Skin epidermis (tissue), 12 donors: Measurements from ENCODE around the gene ID1.

Experiments used
- H3K27ac ChIP-seq, 21 experiments: fragments of 200-600 bp; sonication (generic) in 11 of 21; one replicate each; pipeline ENCODE4 v1.5.0; 2020; ENCODE audit warnings: mild to moderate bottlenecking in 3 of 21, inconsistent platforms in 2 of 21, moderate library complexity in 2 of 21
- H3K4me3 ChIP-seq, 7 experiments: fragments of 200-600 bp; sonication (generic) in 2 of 7; one replicate each; pipeline ENCODE4 v1.5.0; 2020; ENCODE audit warnings: inconsistent platforms in 2 of 7, mild to moderate bottlenecking in 2 of 7, moderate library complexity in 1 of 7

ID1 gene, protein sequence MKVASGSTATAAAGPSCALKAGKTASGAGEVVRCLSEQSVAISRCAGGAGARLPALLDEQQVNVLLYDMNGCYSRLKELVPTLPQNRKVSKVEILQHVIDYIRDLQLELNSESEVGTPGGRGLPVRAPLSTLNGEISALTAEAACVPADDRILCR

GRCh38 chr20:31605031-31605901, at the start of gene ID1:
ID1 (plus strand) TSS chr20:31605289; CDS start chr20:31605388, 99 bp downstream.
- Histone ChIP-seq H3K27ac (peak within 1 kb of the TSS; percentile 48 to 95 (median 87)), H3K4me3 (peak within 1 kb of the TSS; percentile 60 to 83 (median 71))

- Histone ChIP-seq H3K4me3 (no peak overlapping the region), H3K27ac (peak overlapping the region in 8 of 21 experiments; percentile 21 to 80 (median 73))
Observed at GRCh38 chr20:31559704-31560093, 45.4 kb upstream of the ID1 start.

- H3K4me3 ChIP-seq = no peak overlapping the region
- peak overlapping the region in 18 of 21 experiments; percentile 20 to 80 (median 64) for H3K27ac ChIP-seq
Observed at GRCh38 chr20:31560094-31560745, 44.9 kb upstream of the ID1 start.

DNA sequence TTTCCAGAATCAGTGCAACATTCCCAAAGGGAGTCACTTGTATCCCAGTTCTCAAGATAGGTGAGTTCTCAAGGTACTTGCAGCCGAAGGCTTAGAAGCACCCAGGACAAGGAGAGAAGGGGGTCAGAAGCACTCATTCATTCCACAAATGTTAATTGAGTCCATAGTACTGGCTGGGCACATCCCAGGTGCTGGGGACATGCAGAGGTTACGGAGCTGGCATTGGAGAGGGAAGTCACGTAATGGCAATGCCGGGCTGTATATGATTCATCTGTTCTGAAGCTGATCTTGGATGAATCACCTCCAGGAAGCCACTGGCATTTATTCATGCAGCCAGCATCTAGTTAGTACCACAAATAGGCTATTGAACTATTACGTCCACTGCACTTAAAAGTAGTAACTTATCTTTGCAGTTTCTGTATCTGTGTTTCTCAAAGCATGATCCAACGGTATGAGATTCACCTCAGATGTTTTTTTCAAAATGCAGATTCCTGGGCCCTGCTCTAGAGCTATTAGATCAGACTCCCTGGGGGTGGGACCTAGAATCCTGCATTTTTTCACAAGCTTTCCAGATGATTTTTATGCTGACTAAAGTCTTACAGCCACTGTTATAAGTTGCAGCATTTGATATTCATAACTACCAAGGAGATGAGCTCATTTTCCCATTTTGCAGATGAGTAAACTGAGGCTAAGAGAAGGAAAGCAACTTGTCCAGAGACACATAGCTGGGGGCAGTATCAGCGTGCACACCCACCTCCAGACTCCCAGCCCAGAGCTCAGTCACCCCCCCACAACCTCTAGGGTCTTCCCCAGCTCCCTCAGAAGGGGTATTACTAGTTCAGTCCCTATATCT, 44.1 kb upstream of the ID1 start:
- H3K4me3 ChIP-seq = no peak overlapping the region

DNA sequence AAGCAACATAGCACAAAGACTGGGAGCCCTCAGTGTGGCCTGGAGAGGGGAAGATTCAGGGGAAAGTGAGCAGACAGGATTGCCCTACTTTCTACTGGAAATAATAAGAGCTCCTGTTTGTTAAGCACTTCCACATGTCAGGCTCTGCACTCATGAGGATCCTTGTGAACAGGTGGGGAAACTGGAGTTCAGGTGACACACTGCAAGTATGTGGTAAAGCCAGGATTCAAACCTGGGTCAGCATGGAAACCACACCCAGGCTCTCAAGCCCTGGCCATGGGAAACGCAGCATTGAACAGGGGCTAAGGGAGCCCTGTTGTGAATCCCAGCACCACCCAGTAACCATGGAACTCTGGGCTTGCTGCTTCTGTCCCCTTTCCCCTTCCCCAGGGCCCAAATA, 42.8 kb upstream of the ID1 start:
- Histone ChIP-seq H3K27ac (peak overlapping the region in 7 of 21 experiments; percentile 0 to 80 (median 21)), H3K4me3 (no peak overlapping the region)

More for the DNA sequence above, 44.1 kb upstream of the ID1 start:
- H3K27ac ChIP-seq = peak overlapping the region in 19 of 21 experiments; percentile 1 to 80 (median 64)

DNA sequence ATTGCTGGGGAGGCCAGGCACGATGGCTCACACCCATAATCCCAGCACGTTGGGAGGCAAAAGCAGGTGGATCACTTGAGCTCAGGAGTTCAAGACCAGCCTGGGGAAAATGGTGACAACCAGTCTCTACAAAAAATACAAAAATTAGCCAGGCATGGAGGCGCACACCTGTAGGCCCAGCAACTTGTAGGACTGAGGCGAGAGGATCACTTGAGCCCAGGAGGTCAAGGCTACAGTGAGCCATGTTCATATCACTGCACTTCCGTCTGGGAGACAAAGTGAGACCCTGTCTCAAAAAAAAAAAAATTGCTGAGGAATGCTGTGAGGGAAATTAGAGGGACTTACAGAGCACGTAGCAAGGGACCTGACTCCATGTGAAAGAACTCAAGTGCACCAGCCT, 40.8 kb upstream of the ID1 start:
- no peak overlapping the region for H3K4me3 ChIP-seq
- H3K27ac ChIP-seq = no peak overlapping the region

DNA sequence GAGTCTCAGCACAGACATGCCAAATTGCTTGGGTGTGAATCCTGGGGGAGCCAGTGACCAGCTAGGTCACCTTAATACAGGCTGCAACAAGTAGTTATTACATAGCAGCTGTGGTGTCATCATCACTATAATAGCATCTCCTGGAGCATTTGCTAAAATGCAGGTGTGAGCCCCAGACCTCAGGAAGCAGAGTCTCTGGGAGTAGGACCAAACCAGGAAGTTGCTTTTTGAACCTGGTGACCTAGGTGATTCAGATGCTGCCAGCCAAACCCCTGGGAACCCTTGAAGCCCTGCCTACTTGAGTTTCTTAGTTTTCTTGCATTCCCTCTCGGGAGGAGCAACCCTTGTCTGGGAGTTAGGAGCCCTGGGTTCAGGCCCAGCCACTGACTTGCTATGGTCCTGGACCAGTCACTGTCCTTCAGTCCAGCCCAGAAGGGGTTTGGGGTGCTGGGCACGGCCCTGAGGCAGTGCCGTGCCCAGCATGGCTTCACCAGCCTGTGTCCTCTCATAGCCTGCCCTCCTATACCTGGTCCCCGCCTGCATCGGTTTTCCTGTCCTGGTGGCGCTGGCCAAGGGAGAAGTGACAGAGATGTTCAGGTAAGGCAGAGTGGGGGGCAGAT, 39.3 kb upstream of the ID1 start:
- Histone ChIP-seq H3K27ac (peak overlapping the region in 15 of 21 experiments; percentile 16 to 73 (median 49)), H3K4me3 (no peak overlapping the region)

DNA sequence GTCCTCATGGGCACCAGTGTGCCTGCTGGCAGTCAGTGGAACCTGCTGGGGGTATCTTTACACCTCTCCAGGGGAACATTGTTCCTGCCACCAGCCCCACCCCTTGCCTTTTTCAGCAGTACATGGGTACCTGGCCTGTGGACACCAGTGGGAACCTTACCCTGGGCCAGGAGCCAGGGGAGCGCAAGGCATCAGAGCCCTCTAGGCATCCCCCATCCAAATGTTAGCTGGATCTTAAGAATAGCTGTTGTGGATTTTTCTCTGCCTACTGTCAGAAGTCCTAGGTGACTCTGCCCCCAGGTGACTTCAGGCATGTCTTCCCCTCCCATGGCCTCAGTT, 38.8 kb upstream of the ID1 start:
- Histone ChIP-seq H3K27ac (peak overlapping the region in 15 of 21 experiments; percentile 16 to 73 (median 49)), H3K4me3 (no peak overlapping the region)

GRCh38 chr20:31566658-31567379, 38.3 kb upstream of the ID1 start:
- no peak overlapping the region for H3K4me3 ChIP-seq

GRCh38 chr20:31567380-31567720, 37.7 kb upstream of the ID1 start:
- H3K27ac ChIP-seq = peak overlapping the region in 10 of 21 experiments; percentile 24 to 95 (median 53)
- no peak overlapping the region for H3K4me3 ChIP-seq

More at GRCh38 chr20:31566658-31567379, 38.3 kb upstream of the ID1 start:
- peak overlapping the region in 15 of 21 experiments; percentile 18 to 73 (median 49) for H3K27ac ChIP-seq

GRCh38 chr20:31568041-31568731, 36.9 kb upstream of the ID1 start:
- H3K27ac ChIP-seq = peak overlapping the region in 15 of 21 experiments; percentile 18 to 95 (median 57)
- no peak overlapping the region for H3K4me3 ChIP-seq

DNA sequence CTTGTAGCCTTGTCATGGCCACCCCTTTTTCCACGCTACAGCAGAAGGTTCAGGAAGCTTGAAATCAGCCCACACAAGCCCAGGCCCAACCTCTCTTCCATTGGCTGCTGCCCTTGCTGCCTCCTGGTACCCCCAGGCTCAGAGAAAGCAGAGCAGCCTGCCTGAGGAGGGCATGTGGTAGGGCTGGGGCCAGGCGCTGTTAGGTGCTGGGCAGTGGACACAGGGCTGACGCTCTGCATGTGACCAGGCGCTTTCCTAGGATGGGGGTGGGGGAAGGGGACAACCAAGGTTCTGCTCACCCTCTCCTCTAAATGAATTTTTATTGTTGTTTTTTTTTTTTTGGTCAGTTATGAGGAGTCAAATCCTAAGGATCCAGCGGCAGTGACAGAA, 36.3 kb upstream of the ID1 start:
- Histone ChIP-seq H3K4me3 (no peak overlapping the region), H3K27ac (peak overlapping the region in 18 of 21 experiments; percentile 18 to 95 (median 69))

DNA sequence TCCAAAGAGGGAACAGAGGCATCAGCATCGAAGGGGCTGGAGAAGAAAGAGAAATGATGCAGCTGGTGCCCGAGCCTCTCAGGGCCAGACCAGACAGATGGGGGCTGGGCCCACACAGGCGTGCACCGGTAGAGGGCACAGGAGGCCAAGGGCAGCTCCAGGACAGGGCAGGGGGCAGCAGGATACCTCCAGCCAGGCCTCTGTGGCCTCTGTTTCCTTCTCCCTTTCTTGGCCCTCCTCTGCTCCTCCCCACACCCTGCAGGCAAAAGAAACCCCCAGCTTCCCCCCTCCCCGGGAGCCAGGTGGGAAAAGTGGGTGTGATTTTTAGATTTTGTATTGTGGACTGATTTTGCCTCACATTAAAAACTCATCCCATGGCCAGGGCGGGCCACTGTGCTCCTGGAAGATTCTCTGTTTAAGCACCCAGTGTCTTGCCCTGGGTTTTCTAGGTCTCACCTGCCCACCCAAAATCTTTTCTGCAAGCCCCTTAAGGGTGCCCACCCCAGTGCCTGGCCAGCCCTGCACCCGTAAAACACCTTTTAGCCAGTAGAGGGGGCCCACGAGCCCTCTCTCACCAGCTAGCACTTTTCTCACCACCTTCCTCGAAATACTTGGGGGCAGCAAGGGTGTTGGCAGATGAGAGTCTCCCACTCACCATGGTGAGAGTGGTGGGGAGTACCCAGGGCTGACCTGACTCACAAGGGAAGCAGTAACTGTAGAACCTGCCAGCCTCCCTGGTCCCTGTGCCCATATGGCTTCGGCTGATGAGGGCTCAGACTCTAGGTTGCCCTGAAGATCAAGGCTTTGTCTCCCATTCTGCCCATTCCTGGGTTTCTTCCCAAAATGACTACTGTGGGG, 35.7 kb upstream of the ID1 start:
- Histone ChIP-seq H3K4me3 (no peak overlapping the region), H3K27ac (peak overlapping the region in 19 of 21 experiments; percentile 25 to 95 (median 76))

DNA sequence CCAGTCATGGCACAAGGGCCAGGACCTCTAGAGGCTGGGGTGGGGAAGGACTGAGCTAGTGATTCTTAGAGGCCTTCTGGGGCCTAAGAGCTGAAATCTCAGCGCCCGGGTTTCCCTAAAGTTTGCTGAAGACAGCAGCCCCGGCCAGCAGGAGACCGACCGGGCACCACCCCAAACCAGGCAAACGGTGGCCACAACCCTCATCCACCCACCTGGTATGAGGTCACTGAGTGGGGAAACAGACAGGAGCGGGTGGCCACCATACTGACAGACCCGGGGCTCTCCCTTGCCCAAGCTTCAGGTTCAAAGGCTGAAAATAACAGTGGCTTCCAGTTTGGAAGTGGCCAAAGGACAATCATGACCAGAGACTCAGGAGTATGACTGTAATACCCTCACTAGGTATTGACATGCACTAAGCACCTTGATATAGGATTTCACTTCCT, 35.0 kb upstream of the ID1 start:
- Histone ChIP-seq H3K27ac (peak overlapping the region in 18 of 21 experiments; percentile 5 to 95 (median 80)), H3K4me3 (no peak overlapping the region)

GRCh38 chr20:31570735-31571617, 34.1 kb upstream of the ID1 start:
- Histone ChIP-seq H3K27ac (peak overlapping the region in 19 of 21 experiments; percentile 21 to 95 (median 84)), H3K4me3 (no peak overlapping the region)
